Measurements from ENCODE around the gene SCN4A.
"Not testable (repeated sequence)": the region's sequence is repeated elsewhere in the genome, so short reads cannot be mapped to it uniquely, and the experiment has no call there.

The SCN4A gene

DNA sequence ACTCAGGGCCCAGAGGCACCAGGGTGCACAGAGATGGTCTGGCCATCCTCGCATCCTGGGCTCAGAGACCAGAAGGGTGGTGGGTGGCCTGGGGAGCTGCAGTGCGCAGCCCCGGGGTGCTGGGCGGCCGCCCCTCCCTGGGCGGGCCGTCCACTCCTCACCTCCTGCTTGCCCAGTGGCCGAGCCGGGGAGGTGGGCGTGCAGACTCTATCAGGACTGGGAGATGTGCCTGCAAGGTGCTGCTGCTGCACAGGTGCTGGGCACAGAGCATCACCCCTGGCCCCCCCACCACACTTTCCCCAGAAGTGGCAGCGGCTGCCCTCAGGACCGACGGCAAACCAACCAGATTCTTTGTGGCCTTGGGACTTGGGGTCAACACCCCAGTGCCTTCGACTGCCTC is at the start of gene SCN4A:
Gene SCN4A, minus strand, starts transcription at position 123 of the 400 bp plus-strand sequence. Its CDS starts 77 bp downstream, at position 46.
- DNase-seq: no peak

GRCh38 chr17:64020056-64020766 is 47.5 kb upstream of the SCN4A start, which contains the start of gene ICAM2:
Gene ICAM2, minus strand, starts transcription at chr17:64020633. Its CDS starts 13,942 bp downstream, at chr17:64006691.
- DNase-seq: no peak

- DNase-seq: not testable (repeated sequence)
Observed at GRCh38 chr17:64019551-64019961, 46.8 kb upstream of the SCN4A start.

DNA sequence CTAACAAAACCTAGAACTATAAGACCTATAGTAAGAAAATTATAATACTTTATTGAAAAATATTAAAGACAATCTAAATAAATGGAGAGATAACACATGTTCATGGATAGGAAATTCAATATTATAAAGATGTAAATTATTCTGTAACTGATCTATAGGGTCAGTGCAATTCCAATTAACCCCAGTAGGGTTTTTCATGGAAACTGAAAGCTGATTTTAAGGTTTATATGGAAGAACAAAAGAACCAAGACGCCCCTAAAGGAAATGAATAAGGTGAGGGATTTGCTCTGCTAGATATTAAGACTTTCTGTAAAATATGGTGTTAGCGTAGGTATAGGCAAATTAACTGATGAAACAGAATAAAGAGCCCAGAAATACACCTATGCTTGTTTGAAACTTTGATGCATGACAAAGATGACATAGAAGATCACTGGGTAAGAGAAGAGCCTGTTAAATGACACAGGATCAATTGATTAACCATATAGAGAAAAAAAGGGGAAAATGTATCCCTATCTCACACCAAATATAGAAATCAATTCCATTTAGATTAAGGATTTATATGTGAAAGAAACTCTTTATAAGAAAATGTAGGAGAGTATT is 44.8 kb upstream of the SCN4A start:
- no peak for DNase-seq

- no peak for DNase-seq
Observed at GRCh38 chr17:64016974-64017373, 44.3 kb upstream of the SCN4A start.

DNA sequence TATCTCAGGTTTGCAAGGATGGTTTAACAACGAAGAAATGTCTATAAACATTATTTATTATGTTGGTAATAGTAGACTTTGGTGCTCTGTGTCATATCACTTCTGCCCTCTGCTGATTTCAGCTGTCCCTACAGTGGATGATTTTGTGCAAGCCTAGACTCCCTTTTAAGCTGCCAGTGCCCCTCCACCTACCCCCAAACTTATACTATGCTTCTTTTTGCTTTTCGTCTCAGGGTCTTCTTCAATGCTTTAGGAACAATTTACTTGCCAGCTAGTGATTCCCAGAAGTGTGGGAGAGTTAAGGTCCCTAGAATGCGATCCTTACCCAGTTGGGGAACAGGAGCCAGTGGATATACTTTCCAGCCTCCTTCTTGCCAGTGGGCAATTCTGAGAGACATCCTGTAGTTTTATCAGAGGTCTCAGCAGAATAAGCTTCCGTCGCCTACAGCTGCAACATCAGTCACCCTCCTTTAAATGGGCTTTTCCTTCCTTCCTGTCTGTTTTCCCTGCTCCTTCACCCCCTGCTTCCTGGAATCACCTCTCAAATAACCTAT is 43.6 kb upstream of the SCN4A start:
- no peak for DNase-seq

DNA sequence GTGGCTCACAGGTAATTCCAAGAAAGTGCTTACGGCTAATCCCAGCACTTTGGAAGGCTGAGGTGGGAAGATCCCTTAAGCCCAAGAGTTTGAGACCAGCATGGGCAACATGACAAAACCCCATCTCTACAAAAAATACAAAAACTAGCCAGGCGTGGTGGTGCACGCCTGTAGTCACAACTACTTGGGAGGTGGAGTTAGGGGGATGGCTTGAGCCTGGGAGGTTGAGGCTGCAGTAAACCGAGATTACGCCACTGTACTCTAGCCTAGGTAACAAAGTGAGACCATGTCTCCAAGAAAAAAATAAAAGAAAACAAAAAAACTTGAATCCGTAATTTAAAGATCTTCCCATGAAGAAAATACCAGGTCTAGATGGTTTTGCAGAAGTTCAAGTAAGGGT is 42.7 kb upstream of the SCN4A start:
- no peak for DNase-seq

DNA sequence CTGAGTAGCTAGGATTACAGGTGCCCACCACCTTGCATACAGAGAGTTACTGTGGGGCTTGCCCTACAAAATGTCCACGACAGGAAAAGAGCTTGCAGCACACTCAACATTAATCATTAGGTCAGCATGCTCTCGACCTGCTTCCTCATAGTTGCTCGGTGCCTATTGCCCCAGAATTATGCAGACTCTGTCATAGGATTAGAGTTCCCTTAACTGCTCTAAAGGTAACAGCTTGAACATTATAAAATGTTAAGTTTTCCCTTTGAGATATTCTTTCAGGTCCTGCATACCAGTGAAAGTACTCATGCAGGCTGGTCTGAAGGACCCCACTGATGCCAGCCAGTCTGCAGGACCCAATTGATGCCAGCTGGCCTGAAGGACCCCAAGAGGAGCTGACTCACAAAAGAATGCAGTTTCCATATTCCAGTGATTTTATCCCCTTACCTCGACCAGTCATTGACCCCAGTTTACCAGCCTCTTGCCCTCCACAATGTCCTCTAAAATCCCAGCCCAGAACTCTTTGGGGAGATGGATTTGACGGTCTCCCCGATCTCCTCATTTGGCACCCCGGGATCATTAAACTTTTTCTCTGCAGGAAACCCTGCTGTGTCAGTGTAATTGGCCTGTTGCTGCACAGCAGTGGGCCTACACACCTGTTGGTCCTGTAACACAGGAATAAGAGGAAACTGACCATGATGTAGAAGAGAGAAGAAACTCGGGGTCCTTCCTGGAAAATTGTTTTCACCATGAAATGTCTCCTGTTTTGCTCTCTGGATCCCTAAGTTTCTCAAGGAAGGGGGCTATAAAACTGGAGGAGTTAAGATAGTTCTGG is 37.1 kb upstream of the SCN4A start:
- DNase-seq: no peak

DNA sequence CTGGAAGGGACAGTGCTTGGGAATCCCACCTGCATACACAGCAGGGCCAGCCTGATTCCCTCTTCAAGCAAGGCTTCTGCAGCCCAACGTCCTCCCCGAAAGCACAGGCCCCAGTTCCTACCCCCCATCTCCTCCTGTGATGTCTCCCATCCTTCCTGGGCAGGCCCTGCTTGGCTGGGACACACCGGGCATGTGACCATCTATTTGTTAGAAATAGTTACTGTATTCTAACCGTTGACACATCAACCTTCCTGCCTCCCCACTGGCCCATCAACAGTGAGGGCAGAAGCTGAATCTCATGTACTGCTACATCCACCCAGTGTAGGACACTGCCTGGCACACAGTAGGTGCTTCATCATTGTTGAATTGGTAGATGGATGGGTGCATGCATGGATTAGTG is 36.1 kb upstream of the SCN4A start:
- DNase-seq: no peak

DNA sequence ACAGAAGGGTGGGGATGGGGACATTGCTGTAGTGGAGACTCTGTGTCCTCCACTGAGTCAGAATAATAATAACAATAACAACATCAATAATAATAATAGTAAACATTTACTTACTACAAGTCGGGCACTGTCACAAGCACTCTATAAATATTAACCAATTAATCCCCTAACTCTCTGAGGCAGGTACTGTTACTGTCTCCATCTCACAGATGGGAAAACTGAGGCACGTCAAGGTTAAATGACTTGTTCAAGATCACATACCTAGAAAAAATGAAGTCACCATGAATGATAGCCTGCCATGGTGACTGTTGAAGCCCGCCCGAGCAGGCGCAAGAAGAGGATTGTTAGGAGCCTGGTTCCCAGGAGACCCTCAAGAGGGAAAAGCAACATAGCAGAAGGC is 35.6 kb upstream of the SCN4A start:
- DNase-seq: no peak

DNA sequence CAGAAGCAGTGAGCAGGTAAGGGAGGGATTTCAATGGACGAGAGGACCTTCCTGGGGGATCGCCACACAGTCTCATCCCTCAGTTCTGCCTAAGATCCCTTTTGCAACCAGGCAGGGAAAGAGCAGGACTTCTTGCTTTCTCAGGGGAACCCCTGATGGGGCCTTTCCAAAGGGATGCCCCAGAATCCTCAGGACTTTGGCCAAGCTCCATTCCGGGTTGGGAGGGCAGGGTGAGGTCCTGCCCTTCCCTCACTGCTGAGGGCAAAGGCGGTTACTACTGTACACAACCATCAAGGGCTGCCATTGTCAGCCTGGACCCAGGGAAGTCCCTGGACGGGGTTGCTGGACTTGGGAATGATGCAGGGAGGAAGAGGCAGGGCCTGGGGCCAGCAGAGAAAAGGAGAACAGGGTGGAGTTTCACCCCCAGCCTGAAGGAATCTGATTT is 35.1 kb upstream of the SCN4A start:
- no peak for DNase-seq

- DNase-seq: not testable (repeated sequence)
Observed at GRCh38 chr17:64007089-64007837, 34.5 kb upstream of the SCN4A start.

DNA sequence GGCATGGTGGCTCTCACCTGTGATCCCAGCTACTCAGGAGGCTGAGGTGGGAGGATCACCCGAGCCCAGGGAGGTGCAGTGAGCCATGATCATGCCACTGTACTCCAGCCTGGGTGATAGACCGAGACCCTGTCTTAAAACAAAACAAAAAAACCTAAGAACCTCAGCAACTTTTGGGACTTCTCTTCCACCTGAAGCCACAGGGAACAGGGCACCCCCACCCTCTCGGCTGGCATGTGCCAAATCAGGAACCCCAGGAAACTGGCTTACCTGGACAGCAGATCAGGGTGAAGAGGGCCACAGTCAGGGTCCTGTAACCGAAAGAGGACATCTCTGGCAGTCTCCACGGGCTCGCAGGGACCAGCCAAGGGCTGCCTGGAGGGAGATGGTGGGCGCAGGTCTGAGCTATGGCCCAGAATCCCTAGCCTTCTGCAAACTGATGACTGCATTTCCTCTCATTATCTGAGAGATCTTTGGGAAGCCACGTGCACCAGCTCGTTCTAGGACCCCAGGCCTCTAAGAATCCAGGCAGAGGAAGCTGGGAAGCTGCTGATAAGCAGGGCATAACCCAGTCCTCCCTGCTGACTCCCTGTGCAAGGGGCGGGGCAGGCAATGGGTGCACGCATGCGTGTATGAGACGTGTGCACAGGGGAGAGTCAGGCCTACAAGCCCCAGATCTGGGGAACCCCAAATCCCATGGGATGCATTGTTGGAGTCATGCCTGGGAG is 33.8 kb upstream of the SCN4A start:
- no peak for DNase-seq

GRCh38 chr17:64005734-64006167 is 33.0 kb upstream of the SCN4A start:
- DNase-seq: no peak

- DNase-seq: no peak
Observed at GRCh38 chr17:64004903-64005733, 32.4 kb upstream of the SCN4A start.

DNA sequence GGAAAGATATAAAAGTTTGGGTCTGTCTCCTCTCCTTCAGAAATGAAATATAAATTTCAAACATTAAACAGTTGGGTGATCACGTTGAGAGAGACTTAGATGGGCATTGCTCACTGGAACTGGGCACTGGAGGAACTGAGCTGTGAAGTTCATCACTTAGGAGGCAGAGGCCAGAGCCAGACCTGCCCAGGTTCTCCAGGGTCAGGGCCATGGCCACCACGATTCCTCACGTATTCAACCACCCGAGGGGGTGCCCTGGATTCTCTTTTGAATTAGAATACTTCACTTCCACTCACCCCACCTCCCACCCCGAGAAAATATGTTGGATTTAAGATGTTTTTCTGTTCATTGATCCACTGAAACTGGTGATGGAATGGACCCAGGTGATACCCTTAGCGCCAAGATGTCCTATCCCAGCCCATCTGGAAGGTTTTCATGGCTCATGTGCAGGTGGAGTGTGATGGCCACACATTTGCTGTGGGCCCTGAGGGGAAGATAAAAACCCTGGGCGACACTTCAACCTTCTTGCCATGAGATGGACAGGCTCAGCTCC is 31.6 kb upstream of the SCN4A start:
- no peak for DNase-seq

DNA sequence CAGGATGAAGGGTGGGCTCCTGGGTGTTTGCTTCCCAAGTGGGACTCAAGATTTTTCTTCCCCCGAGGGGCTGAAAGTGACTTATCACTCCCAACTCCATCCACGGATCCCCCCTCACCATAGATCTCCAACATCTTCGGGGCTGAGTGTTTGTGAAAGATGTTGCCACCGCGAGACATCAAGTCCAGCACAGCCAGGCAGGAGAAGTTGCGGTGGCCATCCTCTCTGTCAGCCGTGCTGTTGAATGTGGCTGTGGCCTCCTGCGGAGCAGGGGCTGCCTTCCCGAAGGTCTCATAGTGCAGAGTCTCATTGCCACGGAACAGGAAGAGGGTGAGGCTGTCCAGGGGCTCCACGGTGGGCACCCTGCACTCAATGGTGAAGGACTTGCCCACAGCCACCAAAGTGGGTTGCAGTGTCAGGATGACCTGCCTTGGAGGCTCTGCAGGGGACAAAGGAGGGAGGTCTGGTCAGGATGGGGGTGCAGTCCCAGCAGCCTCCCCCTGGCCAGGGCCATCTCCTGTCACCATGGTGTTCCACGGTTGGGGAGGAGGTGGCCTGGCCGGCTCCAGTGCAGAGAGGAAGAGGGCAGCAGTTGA is 30.9 kb upstream of the SCN4A start:
- DNase-seq: no peak

GRCh38 chr17:64002658-64003525 is 30.2 kb upstream of the SCN4A start:
- no peak for DNase-seq
